ENCODE data around the gene AGAP2. TPM values are rescaled to one million over a fixed set of nuclear protein-coding genes. Genes with fewer than 3 reads are reported as not detected.

AGAP2 gene
- total and polyA plus RNA-seq, 2 of the 8 experiments (the other 6 are each of a cell fraction or from before 2014, with no cell fraction given): 1.5 TPM

- Histone ChIP-seq H3K23ac (ENCODE audit: insufficient read length) (no peak overlapping the region), H3K4me2 (ENCODE audit: insufficient read depth in 1 of 2, low read depth in 2 of 2, low read length in 2 of 2) (no peak overlapping the region), H4K5ac (ENCODE audit: insufficient read length, low read depth, low read length) (no peak overlapping the region), H2BK5ac (ENCODE audit: low read depth, low read length) (no peak overlapping the region), H3K14ac (ENCODE audit: insufficient read length) (no peak overlapping the region), H3K23me2 (ENCODE audit: low read depth, low read length) (no peaks in the 10 kb centered on the region), H3K79me1 (ENCODE audit: low read depth, low read length) (no peaks in the 10 kb centered on the region), H4K91ac (replicated peaks; ENCODE audit: insufficient read length, low read length) (no peak overlapping the region), H4K20me1 (replicated peaks in 1 of 2; ENCODE audit: control insufficient read depth in 1 of 2, insufficient read depth in 2 of 2, low read length in 2 of 2) (peaks cover 0 to 3% of the 10 kb centered on the region in 2 experiments), H2BK20ac (ENCODE audit: low read length) (no peak overlapping the region), H2AFZ (ENCODE audit: low read length) (no peak overlapping the region), H3K18ac (ENCODE audit: extremely low read depth, low read length) (no peak overlapping the region), H2AK5ac (ENCODE audit: low read depth, low read length) (no peak overlapping the region), H3K27ac (ENCODE audit: low read depth, low read length) (no peak overlapping the region), H3K4me1 (replicated peaks in 1 of 4; ENCODE audit: control insufficient read depth in 3 of 4, insufficient read depth in 4 of 4, low read length in 3 of 4) (no peaks in the 10 kb centered on the region), H3K9me3 (ENCODE audit: insufficient read depth in 2 of 2, low read depth in 1 of 2, low read length in 1 of 2) (no peaks in the 10 kb centered on the region), H2BK120ac (replicated peaks; ENCODE audit: low read depth, low read length) (no peak overlapping the region), H4K8ac (ENCODE audit: extremely low read depth, insufficient read depth, low read length) (no peak overlapping the region), H3K4ac (replicated peaks; ENCODE audit: insufficient read length, low read depth, low read length) (no peak overlapping the region), H3K79me2 (ENCODE audit: control insufficient read depth in 1 of 2, insufficient read depth in 2 of 2, low read length in 2 of 2) (no peaks in the 10 kb centered on the region), H3K36me3 (ENCODE audit: control insufficient read depth in 2 of 4, insufficient read depth in 4 of 4, low read length in 3 of 4) (peaks cover 0 to 22% (median 5%) of the 10 kb centered on the region in 4 experiments; a peak in 4 of 8 replicates), H3K4me3 (ENCODE audit: extremely low read depth in 1 of 4, insufficient read depth in 2 of 4, low read depth in 3 of 4, low read length in 4 of 4) (no peak overlapping the region), H2BK15ac (ENCODE audit: low read length) (no peak overlapping the region), H2BK12ac (ENCODE audit: low read depth, low read length) (no peak overlapping the region), H3K27me3 (replicated peaks in 1 of 4; ENCODE audit: control insufficient read depth in 3 of 4, extremely low read depth in 1 of 4, insufficient read depth in 3 of 4, low read length in 3 of 4) (no peaks in the 10 kb centered on the region), H3K56ac (replicated peaks; ENCODE audit: insufficient read length, low read depth, low read length) (no peak overlapping the region), H3K9ac (replicated peaks in 1 of 4; ENCODE audit: extremely low read depth in 1 of 4, low read depth in 3 of 4, low read length in 3 of 4) (no peak overlapping the region)
- ChIA-PET POLR2A (ENCODE audit: partially characterized antibody) (interaction anchor here (0.6 kb wide), 1 partner anchor 75 kb away, joined by 3 read pairs; no protein-coding TSS in a partner anchor), CTCF (ENCODE audit: partially characterized antibody) (interaction anchor here (2.3 to 11.7 kb wide), 2 partner anchors 20 to 24 kb away, joined by 6 to 149 read pairs; partner anchors contain the start of genes AGAP2 and OS9)
- FAIRE-seq (no peak), DNase-seq (ENCODE audit: low read depth in 1 of 2, low spot score in 2 of 2) (peak in 1 of 2 experiments; percentile 19)
- 91 to 100% methylated on average over 1 to 21 of the region's 22 CpGs for WGBS, 2 experiments (ENCODE audit: extremely low coverage in 1 of 2, insufficient coverage in 1 of 2, insufficient read length in 1 of 2, insufficient replicate concordance in 2 of 2, low coverage in 1 of 2, low lambda C conversion rate in 2 of 2, missing lambda C conversion rate in 1 of 2)
- TF ChIP-seq RAD21 (IDR thresholded peaks at IDR 0.05 in 1 of 2, conservative IDR thresholded peaks at IDR 0.05 in 1 of 2; ENCODE audit: low read depth in 2 of 2, low read length in 2 of 2) (no peak), CEBPB (IDR thresholded peaks at IDR 0.05; ENCODE audit: low read depth, low read length) (no peak), HDAC2 (IDR thresholded peaks at IDR 0.05; ENCODE audit: borderline replicate concordance in 1 of 2, low read depth in 2 of 2, low read length in 2 of 2) (no peak), TAF1 (IDR thresholded peaks at IDR 0.05; ENCODE audit: low read depth, low read length) (no peak), SP4 (IDR thresholded peaks at IDR 0.05; ENCODE audit: low read length) (no peak), SUZ12 (IDR thresholded peaks at IDR 0.05; ENCODE audit: low read length) (no peak), CHD2 (IDR thresholded peaks at IDR 0.05; ENCODE audit: low read length) (no peak), BCL11A (IDR thresholded peaks at IDR 0.05; ENCODE audit: low read depth in 2 of 2, low read length in 2 of 2) (no peak), SIX5 (IDR thresholded peaks at IDR 0.05; ENCODE audit: low read depth, low read length) (no peak), TEAD4 (IDR thresholded peaks at IDR 0.05; ENCODE audit: low read depth, low read length) (no peak), BACH1 (IDR thresholded peaks at IDR 0.05; ENCODE audit: low read length) (no peak)
- TF ChIP-seq, protein P1, sequence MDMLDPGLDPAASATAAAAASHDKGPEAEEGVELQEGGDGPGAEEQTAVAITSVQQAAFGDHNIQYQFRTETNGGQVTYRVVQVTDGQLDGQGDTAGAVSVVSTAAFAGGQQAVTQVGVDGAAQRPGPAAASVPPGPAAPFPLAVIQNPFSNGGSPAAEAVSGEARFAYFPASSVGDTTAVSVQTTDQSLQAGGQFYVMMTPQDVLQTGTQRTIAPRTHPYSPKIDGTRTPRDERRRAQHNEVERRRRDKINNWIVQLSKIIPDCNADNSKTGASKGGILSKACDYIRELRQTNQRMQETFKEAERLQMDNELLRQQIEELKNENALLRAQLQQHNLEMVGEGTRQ (IDR thresholded peaks at IDR 0.05; ENCODE audit: low read length): no peak
These were observed 20.5 kb downstream of the AGAP2 start for GRCh38 chr12:57717846-57718640.
